GM12878 (cell line): ENCODE measurements around the gene CNTN4. TPM values are rescaled to one million over a fixed set of nuclear protein-coding genes. Genes with fewer than 3 reads are reported as not detected.

Source experiments
- ATAC-seq: fragments of 200-7000 bp; cut with Tn5 transposase; 3 replicates; pipeline ENCODE4 v1.9.1; 2020; ENCODE audit warnings: mild to moderate bottlenecking, moderate library complexity
- BruUV-seq: library from RNA; stranded (reverse); fragments of 400-500 nt; replicated peaks from 2 replicates; lab custom pipeline; 2021; lab: Mats Ljungman, UMichigan
- CTCF ChIA-PET: fragments of 300-600 bp; sonication (Branson Sonifier 250); formaldehyde crosslinking; extraction: SDS; loops from one replicate; lab custom pipeline; 2021; ENCODE audit warnings: inconsistent platforms; lab: Yijun Ruan, JAX
- POLR2A ChIA-PET: fragments of 350-600 bp; formaldehyde crosslinking; extraction: SDS; loops from one replicate; lab custom pipeline; 2021; ENCODE audit warnings: inconsistent platforms; lab: Charles Lee
- RAD21 ChIA-PET: fragments of 300-600 bp; sonication (Branson Sonifier 250); formaldehyde crosslinking; loops from one replicate; lab custom pipeline; 2023; ENCODE audit warnings: antibody characterized with exemption; ENCODE audit not compliant: unreplicated experiment; lab: Charles Lee
- SMC1A ChIA-PET: fragments of 300-600 bp; sonication (Branson Sonifier 250); formaldehyde crosslinking; loops from one replicate; lab custom pipeline; 2023; ENCODE audit not compliant: unreplicated experiment, uncharacterized antibody; lab: Charles Lee
- DNase-seq: peaks from one replicate; pipeline ENCODE4 v3.0.0-alpha.2; 2011; ENCODE audit warnings: low read depth, low spot score
- FAIRE-seq: peaks from 3 replicates; lab custom pipeline; 2011; peaks lifted over from hg19 to GRCh38; lab: Jason Lieb, UNC
- H2AFZ ChIP-seq: 2 replicates; pipeline ENCODE4 v1.6.0; 2011; ENCODE audit warnings: low read depth, low read length, control low read depth; ENCODE audit not compliant: control insufficient read depth
- H3K27ac ChIP-seq: 2 replicates; pipeline ENCODE4 v1.5.1; 2011; ENCODE audit warnings: control low read depth; ENCODE audit not compliant: control insufficient read depth, insufficient read depth
- H3K27me3 ChIP-seq, 2 experiments: replicated peaks in 1 of 2; 2 replicates each; pipeline versions ENCODE4 v1.6.0 to v1.6.1; 2011; ENCODE audit warnings: low read length in 1 of 2; ENCODE audit not compliant: control insufficient read depth in 2 of 2, insufficient read depth in 2 of 2
- H3K36me3 ChIP-seq, 2 experiments: 2 replicates each; pipeline ENCODE4 v1.5.1; 2011; ENCODE audit warnings: low read length in 1 of 2; ENCODE audit not compliant: control insufficient read depth in 2 of 2, insufficient read depth in 2 of 2
- H3K4me1 ChIP-seq: 2 replicates; pipeline ENCODE4 v1.6.1; 2011; ENCODE audit warnings: mild to moderate bottlenecking, low read length, moderate library complexity, mixed read lengths; ENCODE audit not compliant: control insufficient read depth, insufficient read depth
- H3K4me2 ChIP-seq: 2 replicates; pipeline ENCODE4 v1.6.0; 2011; ENCODE audit warnings: control low read depth; ENCODE audit not compliant: control insufficient read depth, insufficient read depth
- H3K4me3 ChIP-seq: fragments of 200-600 bp; sonication (generic); 2 replicates; pipeline ENCODE4 v1.5.1; 2016
- H3K79me2 ChIP-seq: 2 replicates; pipeline ENCODE4 v1.6.0; 2011; ENCODE audit warnings: low read length; ENCODE audit not compliant: control insufficient read depth, insufficient read depth
- H3K9ac ChIP-seq: 2 replicates; pipeline ENCODE4 v1.8.0; 2011; ENCODE audit warnings: low read length, control low read depth, mixed read lengths; ENCODE audit not compliant: control insufficient read depth, insufficient read depth
- H3K9me3 ChIP-seq: replicated peaks from 3 replicates; pipeline ENCODE4 v1.5.1; 2011; ENCODE audit warnings: mild to moderate bottlenecking, low read length; ENCODE audit not compliant: control insufficient read depth, insufficient read depth
- H4K20me1 ChIP-seq: 2 replicates; pipeline ENCODE4 v1.6.0; 2011; ENCODE audit not compliant: control insufficient read depth, insufficient read depth
- IKZF1 ChIP-seq: fragments of 450-650 bp; conservative IDR thresholded peaks from 2 replicates; pipeline ENCODE4 v1.6.1; 2017; ENCODE audit warnings: antibody characterized with exemption, mild to moderate bottlenecking
- JUND ChIP-seq: IDR thresholded peaks from 2 replicates; pipeline ENCODE4 v1.6.1; 2012; ENCODE audit warnings: low read depth, mild to moderate bottlenecking, low read length, improper control_type of control experiment, moderate library complexity
- NBN ChIP-seq: fragments of 450-650 bp; IDR thresholded peaks from 2 replicates; pipeline ENCODE4 v1.6.1; 2016
- NRF1 ChIP-seq: conservative IDR thresholded peaks from 2 replicates; pipeline ENCODE4 v1.6.1; 2011; ENCODE audit warnings: mild to moderate bottlenecking, low read depth, low read length, improper control_type of control experiment
- POLR2AphosphoS2 ChIP-seq: IDR thresholded peaks from 2 replicates; pipeline ENCODE4 v1.6.1; 2011; ENCODE audit warnings: low read depth, mild to moderate bottlenecking, low read length, improper control_type of control experiment, moderate library complexity
- RFX5 ChIP-seq: IDR thresholded peaks from 2 replicates; pipeline ENCODE4 v1.6.1; 2011; ENCODE audit warnings: low read depth, low read length, improper control_type of control experiment
- STAT3 ChIP-seq: IDR thresholded peaks from 2 replicates; pipeline ENCODE4 v1.6.1; 2011; ENCODE audit warnings: low read depth, low read length, improper control_type of control experiment
- WGBS: methylation state at CpG from one replicate; pipeline ENCODE4 v1.1.6; 2016; ENCODE audit warnings: low lambda C conversion rate; ENCODE audit not compliant: insufficient replicate concordance, insufficient coverage; ENCODE audit errors: missing lambda C conversion rate; 5-methylcytosine and 5-hydroxymethylcytosine counted together
- in situ Hi-C: fragments of 300-500 bp; cut with MboI; formaldehyde crosslinking; loops from 9 replicates; pipeline ENCODE4 v1.14.3; 2018; ENCODE audit warnings: mixed read lengths
- intact Hi-C: fragments of 100-400 bp; cut with micrococcal nuclease; formaldehyde crosslinking; loops from one replicate; pipeline ENCODE4 v1.14.2; 2022; ENCODE audit not compliant: unreplicated experiment
- polyA plus RNA-seq, 11 experiments: library from polyadenylated mRNA; depleted of rRNA in 4 of 11; unstranded in 6 of 11; stranded (reverse) in 5 of 11; fragments of >200 nt; fragmentation: Nextera tagmentation in 4 of 11; fragmentation: Illumina TruSeq in 1 of 11; extraction: Ambion mirVana in 4 of 11; extraction: Trizol in 1 of 11; gene quantifications; 1 replicate in 1 of 11; 2 replicates in 10 of 11; pipeline versions ENCODE4 v1.2.1 to v1.2.3, GENCODE V29; 2011 to 2016; ENCODE audit warnings: inconsistent platforms in 2 of 11, missing spikeins in 2 of 11, low read depth in 1 of 11
- total RNA-seq, 4 experiments: library from RNA; depleted of rRNA in 3 of 4; stranded (reverse); fragments of >200 nt in 3 of 4; fragmentation: Illumina TruSeq in 1 of 4; extraction: Trizol in 1 of 4; gene quantifications; 2 replicates each; pipeline versions ENCODE4 v1.2.1 to v1.2.3, GENCODE V29; 2013 to 2021
- TF ChIP-seq, protein P1 (sequence below), 3 experiments: IDR thresholded peaks in 2 of 3; conservative IDR thresholded peaks in 1 of 3; 2 replicates each; pipeline ENCODE4 v1.5.1; 2011; ENCODE audit warnings: low read depth in 3 of 3, low read length in 3 of 3, mild to moderate bottlenecking in 3 of 3, control low read depth in 2 of 3, moderate library complexity in 2 of 3, inconsistent platforms in 1 of 3, mixed read lengths in 1 of 3; ENCODE audit not compliant: control insufficient read depth in 2 of 3, insufficient read depth in 1 of 3; ENCODE audit errors: extremely low read depth in 1 of 3
- TF ChIP-seq, protein P2 (sequence below): fragments of 150-350 bp; IDR thresholded peaks from 2 replicates; pipeline ENCODE4 v1.6.1; 2016; ENCODE audit warnings: low read depth, low read length

CNTN4 gene
- total and polyA plus RNA-seq, 10 of the 15 experiments (the other 5 are each of a cell fraction or from before 2014, with no cell fraction given) = 0.05 to 0.43 (median 0.15) TPM; not detected in 1

DNA sequence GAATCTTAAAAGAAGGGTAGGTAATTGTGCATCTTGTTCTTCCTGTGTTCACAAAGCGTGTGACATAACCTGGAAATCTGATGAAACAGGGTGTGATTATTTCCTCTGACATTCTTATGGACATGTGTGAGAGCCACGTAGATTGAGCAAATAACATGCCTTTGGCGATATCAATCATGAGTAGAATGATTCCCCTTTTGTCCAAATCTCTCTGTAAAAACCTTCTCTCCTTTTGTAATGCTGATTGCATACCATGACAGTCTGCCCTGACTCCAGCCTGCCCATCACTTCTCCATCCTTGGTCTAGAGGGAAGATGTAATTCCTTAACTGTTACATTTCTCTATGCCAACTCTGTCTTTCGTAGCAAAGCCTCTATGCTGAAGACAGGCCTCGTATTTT lies 896.5 kb downstream of the CNTN4 start:
- no TSS peak for BruUV-seq
- intact Hi-C loops = no loop called here
- RAD21 ChIA-PET = no interaction called here
- H2AFZ ChIP-seq = no peak overlapping the region
- CTCF ChIA-PET = no interaction called here
- DNase-seq (no peak), FAIRE-seq (no peak)
- no peaks in the 10 kb centered on the region; the same call in 2 of the 3 replicates for H3K9me3 ChIP-seq
- no peaks in the 10 kb centered on the region for H3K36me3 ChIP-seq
- H3K4me3 ChIP-seq = no peak overlapping the region
- H4K20me1 ChIP-seq = no peaks in the 10 kb centered on the region
- in situ Hi-C loops = no loop called here
- H3K9ac ChIP-seq = no peak overlapping the region
- TF ChIP-seq NBN (no peak), RFX5 (no peak)
- TF ChIP-seq, protein P1, sequence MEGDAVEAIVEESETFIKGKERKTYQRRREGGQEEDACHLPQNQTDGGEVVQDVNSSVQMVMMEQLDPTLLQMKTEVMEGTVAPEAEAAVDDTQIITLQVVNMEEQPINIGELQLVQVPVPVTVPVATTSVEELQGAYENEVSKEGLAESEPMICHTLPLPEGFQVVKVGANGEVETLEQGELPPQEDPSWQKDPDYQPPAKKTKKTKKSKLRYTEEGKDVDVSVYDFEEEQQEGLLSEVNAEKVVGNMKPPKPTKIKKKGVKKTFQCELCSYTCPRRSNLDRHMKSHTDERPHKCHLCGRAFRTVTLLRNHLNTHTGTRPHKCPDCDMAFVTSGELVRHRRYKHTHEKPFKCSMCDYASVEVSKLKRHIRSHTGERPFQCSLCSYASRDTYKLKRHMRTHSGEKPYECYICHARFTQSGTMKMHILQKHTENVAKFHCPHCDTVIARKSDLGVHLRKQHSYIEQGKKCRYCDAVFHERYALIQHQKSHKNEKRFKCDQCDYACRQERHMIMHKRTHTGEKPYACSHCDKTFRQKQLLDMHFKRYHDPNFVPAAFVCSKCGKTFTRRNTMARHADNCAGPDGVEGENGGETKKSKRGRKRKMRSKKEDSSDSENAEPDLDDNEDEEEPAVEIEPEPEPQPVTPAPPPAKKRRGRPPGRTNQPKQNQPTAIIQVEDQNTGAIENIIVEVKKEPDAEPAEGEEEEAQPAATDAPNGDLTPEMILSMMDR (IDR thresholded peaks at IDR 0.05 in 2 of 3, conservative IDR thresholded peaks at IDR 0.05 in 1 of 3; ENCODE audit: control insufficient read depth in 2 of 3, extremely low read depth in 1 of 3, insufficient read depth in 1 of 3, low read depth in 3 of 3, low read length in 3 of 3) = no peak
- TF ChIP-seq, all 136 proteins: peak for 0
- no peaks in the 10 kb centered on the region for H3K27me3 ChIP-seq
- H3K4me1 ChIP-seq = no peaks in the 10 kb centered on the region
- no peak for ATAC-seq
- H3K4me2 ChIP-seq = no peak overlapping the region
- no peak overlapping the region for H3K27ac ChIP-seq
- H3K79me2 ChIP-seq = no peaks in the 10 kb centered on the region
- ChIA-PET POLR2A (no interaction called here), SMC1A (interaction anchor here (1.0 kb wide), 1 partner anchor 20 kb away, joined by 3 read pairs; no protein-coding TSS in a partner anchor)
- 53% methylated on average over 5 of the region's 5 CpGs for WGBS

DNA sequence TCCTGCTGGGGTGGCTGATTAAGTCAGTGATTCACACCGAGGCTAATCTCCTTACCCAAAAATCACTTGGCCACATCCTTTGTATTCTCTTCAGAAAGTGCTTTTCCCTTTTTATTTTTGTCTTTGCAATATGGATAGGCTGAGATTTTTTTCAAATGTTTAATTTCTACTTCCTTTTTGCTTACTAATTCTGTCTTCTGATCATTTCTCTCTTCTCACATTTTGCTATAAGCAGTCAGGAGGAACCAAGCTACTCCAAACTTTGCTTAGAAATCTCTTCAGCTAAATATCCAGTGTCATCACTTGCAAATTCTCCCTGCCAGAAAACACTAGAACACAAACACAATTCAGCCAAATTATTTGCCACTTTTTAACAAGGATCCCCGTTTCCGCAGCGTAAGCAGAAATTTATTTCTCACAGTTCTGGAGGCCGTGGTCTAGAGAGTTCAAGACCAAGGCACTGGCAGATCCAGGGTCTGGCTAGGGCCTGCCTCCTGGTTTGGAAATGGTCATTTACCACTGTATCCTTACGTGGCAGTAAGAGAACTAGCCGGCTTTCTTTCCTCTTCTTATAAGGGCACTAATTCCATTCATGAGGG lies 906.6 kb downstream of the CNTN4 start:
- Histone ChIP-seq H3K9ac (no peak overlapping the region), H3K27ac (no peak overlapping the region), H3K9me3 (no peaks in the 10 kb centered on the region), H3K36me3 (no peaks in the 10 kb centered on the region), H3K4me2 (no peak overlapping the region), H2AFZ (no peak overlapping the region), H4K20me1 (no peaks in the 10 kb centered on the region), H3K4me1 (no peaks in the 10 kb centered on the region), H3K4me3 (no peak overlapping the region), H3K27me3 (no peaks in the 10 kb centered on the region), H3K79me2 (no peaks in the 10 kb centered on the region)
- BruUV-seq = no TSS peak
- intact Hi-C loops = no loop called here
- ChIA-PET SMC1A (interaction anchor here (1.2 kb wide), 1 partner anchor 8 kb away, joined by 3 read pairs; no protein-coding TSS in a partner anchor), RAD21 (no interaction called here), POLR2A (no interaction called here), CTCF (interaction anchor here (1.0 kb wide), 1 partner anchor 111 kb away, joined by 3 read pairs; no protein-coding TSS in a partner anchor)
- 51% methylated on average over 7 of the region's 7 CpGs for WGBS
- FAIRE-seq (no peak), DNase-seq (no peak), ATAC-seq (no peak)
- in situ Hi-C loops = loop anchor here (25.0 kb wide), 1 partner anchor 1918 kb away; the partner anchor contains the start of gene CNTN6
- TF ChIP-seq POLR2AphosphoS2 (no peak), NRF1 (no peak), IKZF1 (no peak), STAT3 (no peak), JUND (no peak)
- TF ChIP-seq, protein P2, sequence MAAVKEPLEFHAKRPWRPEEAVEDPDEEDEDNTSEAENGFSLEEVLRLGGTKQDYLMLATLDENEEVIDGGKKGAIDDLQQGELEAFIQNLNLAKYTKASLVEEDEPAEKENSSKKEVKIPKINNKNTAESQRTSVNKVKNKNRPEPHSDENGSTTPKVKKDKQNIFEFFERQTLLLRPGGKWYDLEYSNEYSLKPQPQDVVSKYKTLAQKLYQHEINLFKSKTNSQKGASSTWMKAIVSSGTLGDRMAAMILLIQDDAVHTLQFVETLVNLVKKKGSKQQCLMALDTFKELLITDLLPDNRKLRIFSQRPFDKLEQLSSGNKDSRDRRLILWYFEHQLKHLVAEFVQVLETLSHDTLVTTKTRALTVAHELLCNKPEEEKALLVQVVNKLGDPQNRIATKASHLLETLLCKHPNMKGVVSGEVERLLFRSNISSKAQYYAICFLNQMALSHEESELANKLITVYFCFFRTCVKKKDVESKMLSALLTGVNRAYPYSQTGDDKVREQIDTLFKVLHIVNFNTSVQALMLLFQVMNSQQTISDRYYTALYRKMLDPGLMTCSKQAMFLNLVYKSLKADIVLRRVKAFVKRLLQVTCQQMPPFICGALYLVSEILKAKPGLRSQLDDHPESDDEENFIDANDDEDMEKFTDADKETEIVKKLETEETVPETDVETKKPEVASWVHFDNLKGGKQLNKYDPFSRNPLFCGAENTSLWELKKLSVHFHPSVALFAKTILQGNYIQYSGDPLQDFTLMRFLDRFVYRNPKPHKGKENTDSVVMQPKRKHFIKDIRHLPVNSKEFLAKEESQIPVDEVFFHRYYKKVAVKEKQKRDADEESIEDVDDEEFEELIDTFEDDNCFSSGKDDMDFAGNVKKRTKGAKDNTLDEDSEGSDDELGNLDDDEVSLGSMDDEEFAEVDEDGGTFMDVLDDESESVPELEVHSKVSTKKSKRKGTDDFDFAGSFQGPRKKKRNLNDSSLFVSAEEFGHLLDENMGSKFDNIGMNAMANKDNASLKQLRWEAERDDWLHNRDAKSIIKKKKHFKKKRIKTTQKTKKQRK = no peak
